MG63 (cell line): ENCODE results near the gene KIRREL1. TPM values are rescaled to one million over a fixed set of nuclear protein-coding genes. Genes with fewer than 3 reads are reported as not detected.

Experiments used
- DNase-seq: peaks from one replicate; pipeline ENCODE4 v3.0.0-alpha.2; 2020
- H3K27me3 ChIP-seq: fragments of 250-450 bp; sonication (Bioruptor Pico); 2 replicates; pipeline ENCODE4 v1.5.1; 2020; ENCODE audit warnings: mild to moderate bottlenecking, moderate library complexity
- H3K36me3 ChIP-seq: fragments of 250-450 bp; sonication (Bioruptor Pico); 2 replicates; pipeline ENCODE4 v1.5.1; 2020; ENCODE audit warnings: mild to moderate bottlenecking, moderate library complexity
- H3K4me3 ChIP-seq: fragments of 250-450 bp; sonication (Bioruptor Pico); 2 replicates; pipeline ENCODE4 v1.5.1; 2020; ENCODE audit warnings: mild to moderate bottlenecking, moderate library complexity
- H3K9me3 ChIP-seq: fragments of 250-450 bp; sonication (Bioruptor Pico); 2 replicates; pipeline ENCODE4 v1.5.1; 2020; ENCODE audit warnings: mild to moderate bottlenecking, moderate library complexity
- total RNA-seq: library from RNA; depleted of rRNA; stranded (reverse); fragments of >200 nt; shearing (Covaris generic); gene quantifications from 2 replicates; pipeline ENCODE4 v1.2.3, GENCODE V29; 2014; ENCODE audit warnings: low replicate concordance

Gene KIRREL1
- total RNA-seq, 1 experiment from 2014 or later = 26.3 TPM

GRCh38 chr1:157967205-157967604 is 26.2 kb upstream of the KIRREL1 start:
- Histone ChIP-seq H3K4me3 (no peak overlapping the region), H3K9me3 (peaks cover 4% of the 10 kb centered on the region; the same call in 1 of the 2 replicates), H3K36me3 (no peaks in the 10 kb centered on the region), H3K27me3 (peaks cover 2% of the 10 kb centered on the region; the same call in 1 of the 2 replicates)
- no peak for DNase-seq

- no peak overlapping the region for H3K4me3 ChIP-seq
- DNase-seq = peak; percentile 85
- peaks cover 2% of the 10 kb centered on the region; the same call in 1 of the 2 replicates for H3K27me3 ChIP-seq
- H3K9me3 ChIP-seq = peaks cover 5% of the 10 kb centered on the region; the same call in 1 of the 2 replicates
- H3K36me3 ChIP-seq = no peaks in the 10 kb centered on the region
Observed at GRCh38 chr1:157968508-157968907, 24.9 kb upstream of the KIRREL1 start.

- peaks cover 2% of the 10 kb centered on the region; the same call in 1 of the 2 replicates for H3K27me3 ChIP-seq
- H3K4me3 ChIP-seq = no peak overlapping the region
- H3K36me3 ChIP-seq = no peaks in the 10 kb centered on the region
- peaks cover 5% of the 10 kb centered on the region; the same call in 1 of the 2 replicates for H3K9me3 ChIP-seq
- peak; percentile 90 for DNase-seq
Observed at GRCh38 chr1:157968946-157969345, 24.5 kb upstream of the KIRREL1 start.

DNA sequence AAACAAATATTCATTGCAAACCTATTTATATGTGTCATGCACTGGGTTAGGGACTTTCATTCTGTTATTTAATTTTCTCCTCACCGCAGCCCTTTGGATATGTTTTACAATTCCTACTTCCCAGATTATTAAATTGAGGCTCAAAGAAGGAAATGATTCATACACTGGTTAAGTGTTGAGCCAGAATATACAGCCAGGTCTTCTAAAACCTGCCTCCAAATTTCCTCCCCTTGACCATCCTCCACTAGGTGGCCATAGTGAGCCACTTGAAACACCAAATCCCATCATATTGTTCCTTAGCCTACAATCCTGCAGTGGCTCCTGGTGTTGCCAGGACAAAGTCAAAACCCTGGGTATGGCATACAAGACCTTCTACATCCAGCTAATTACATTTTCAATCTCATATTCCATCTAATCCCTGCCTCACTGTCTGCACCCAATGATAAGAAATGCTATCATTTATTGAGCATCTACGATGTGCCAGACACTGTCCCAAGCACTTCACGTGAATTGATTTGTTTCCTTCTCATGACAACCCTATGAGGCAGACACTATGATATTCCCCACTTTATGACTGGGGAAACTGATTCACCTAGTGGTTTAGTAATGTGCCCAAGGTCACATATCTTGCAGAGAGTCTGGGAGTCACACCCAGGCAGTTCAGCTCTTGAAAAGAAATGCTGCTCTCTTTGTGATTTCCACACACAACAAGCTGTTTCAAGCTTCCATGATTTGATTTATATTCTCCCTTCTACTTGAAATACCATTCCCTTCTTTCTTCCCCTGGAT is 23.6 kb upstream of the KIRREL1 start:
- no peaks in the 10 kb centered on the region for H3K36me3 ChIP-seq
- no peaks in the 10 kb centered on the region for H3K27me3 ChIP-seq
- peak; percentile 66 for DNase-seq
- peaks cover 5% of the 10 kb centered on the region; the same call in 1 of the 2 replicates for H3K9me3 ChIP-seq
- H3K4me3 ChIP-seq = no peak overlapping the region

- DNase-seq = no peak
- H3K27me3 ChIP-seq = no peaks in the 10 kb centered on the region
- no peaks in the 10 kb centered on the region for H3K36me3 ChIP-seq
- peaks cover 5% of the 10 kb centered on the region; the same call in 1 of the 2 replicates for H3K9me3 ChIP-seq
- no peak overlapping the region for H3K4me3 ChIP-seq
Observed at GRCh38 chr1:157971769-157972168, 21.7 kb upstream of the KIRREL1 start.

DNA sequence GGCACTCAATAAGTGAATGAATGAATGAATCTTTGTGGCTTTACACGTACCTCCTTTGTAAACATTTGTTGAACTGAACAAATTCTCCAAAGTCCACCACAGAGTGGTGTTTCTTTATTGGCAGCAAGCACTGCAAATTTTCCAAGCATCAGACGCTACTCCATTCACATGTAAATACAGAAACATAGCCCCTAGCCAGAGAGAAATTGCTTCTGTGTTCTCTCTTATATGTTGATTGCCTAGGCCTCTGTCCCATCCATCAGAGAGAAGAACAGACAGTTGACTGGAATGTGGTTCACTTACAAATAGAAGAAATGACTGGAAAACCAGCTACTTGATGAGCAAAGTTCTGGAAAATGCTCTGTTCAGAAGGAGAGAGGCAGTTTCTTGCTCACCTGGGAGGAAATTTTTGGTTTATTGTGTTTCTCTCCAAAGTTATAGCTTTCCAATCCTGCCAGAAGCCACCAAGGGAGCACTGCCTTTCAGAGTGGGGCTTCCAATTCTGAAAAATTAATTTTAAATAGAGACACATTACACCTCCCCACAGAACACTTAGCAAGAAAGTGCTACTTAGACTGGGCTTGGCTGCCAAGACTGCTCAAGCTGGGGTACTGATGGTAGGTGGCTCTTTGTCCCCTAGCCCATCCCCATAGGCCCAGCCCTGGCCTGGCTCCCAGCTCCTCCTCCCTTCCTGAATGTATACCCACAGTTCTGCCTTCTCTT is 18.1 kb upstream of the KIRREL1 start:
- H3K4me3 ChIP-seq = no peak overlapping the region
- no peaks in the 10 kb centered on the region for H3K27me3 ChIP-seq
- DNase-seq = no peak
- H3K36me3 ChIP-seq = no peaks in the 10 kb centered on the region
- H3K9me3 ChIP-seq = peaks cover 5% of the 10 kb centered on the region; the same call in 1 of the 2 replicates

- DNase-seq = no peak
- H3K9me3 ChIP-seq = peaks cover 3% of the 10 kb centered on the region; the same call in 1 of the 2 replicates
- peaks cover 3% of the 10 kb centered on the region; the same call in 1 of the 2 replicates for H3K27me3 ChIP-seq
Observed at GRCh38 chr1:157976888-157977287, 16.6 kb upstream of the KIRREL1 start.

DNA sequence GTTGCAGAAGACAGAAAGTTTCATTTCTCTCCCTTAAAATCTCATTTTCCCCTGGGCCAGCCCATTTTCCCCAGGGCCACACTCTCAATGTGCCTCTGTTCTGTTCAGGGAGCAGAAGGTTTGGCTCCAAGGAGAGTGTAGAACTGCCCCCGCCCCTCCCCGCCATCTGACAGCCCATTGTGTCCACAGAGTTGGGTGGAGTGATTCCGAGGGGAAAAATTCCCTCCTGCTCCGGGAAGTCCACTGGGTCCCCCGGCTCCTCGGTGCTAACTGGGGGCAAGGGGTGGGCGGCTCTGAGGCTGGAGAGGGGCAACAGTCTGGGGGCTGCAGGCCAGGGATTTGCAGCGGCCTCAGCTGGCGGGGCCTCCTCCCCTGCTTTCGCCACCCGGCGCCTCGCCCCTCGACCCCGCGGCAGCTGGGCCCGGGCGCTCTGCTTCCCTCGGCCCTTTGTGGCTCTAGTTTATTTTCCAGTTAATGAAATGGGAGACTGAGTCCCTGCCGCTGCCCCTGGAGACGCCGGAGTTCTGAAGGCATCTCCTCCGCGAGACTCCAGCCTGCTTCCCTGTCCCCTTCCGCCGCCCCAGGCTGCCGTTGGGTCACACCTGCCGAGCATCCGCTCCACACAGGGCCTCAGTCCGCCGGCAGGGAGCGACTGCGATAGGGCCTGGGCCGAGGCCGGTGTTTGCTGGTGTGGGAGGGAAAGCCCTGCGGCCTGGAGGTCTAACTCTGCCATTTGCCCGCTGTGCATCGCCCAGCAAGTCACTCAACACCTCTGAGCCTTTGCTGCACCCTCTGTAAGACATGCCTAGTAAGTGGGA is 14.7 kb upstream of the KIRREL1 start:
- peaks cover 3% of the 10 kb centered on the region; the same call in 1 of the 2 replicates for H3K27me3 ChIP-seq

More at GRCh38 chr1:157976888-157977287, 16.6 kb upstream of the KIRREL1 start:
- Histone ChIP-seq H3K4me3 (no peak overlapping the region), H3K36me3 (no peaks in the 10 kb centered on the region)

DNA sequence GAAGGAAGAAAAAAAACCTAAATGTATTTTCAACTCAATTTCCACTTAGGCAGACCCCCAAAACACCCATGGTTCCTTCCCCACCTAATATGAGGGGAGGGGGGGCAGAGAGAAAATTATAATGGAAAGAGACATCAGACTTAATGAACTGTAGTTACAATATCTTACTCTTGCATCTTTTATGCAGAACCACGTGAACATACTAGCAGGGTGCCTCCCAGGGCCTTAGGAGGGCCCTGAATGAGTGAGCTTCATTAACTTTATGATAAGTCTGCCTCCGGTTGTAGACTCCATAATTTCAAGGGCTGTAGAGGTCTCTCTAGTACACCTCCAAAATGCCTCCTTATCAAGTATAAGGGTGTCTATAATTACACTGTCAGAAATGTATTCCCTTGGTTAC is 11.3 kb upstream of the KIRREL1 start:
- Histone ChIP-seq H3K4me3 (no peak overlapping the region), H3K36me3 (no peaks in the 10 kb centered on the region), H3K9me3 (no peaks in the 10 kb centered on the region), H3K27me3 (peaks cover 3% of the 10 kb centered on the region; the same call in 1 of the 2 replicates)
- no peak for DNase-seq

More for the DNA sequence above, 14.7 kb upstream of the KIRREL1 start:
- Histone ChIP-seq H3K36me3 (no peaks in the 10 kb centered on the region), H3K9me3 (no peaks in the 10 kb centered on the region), H3K4me3 (no peak overlapping the region)
- no peak for DNase-seq

- no peaks in the 10 kb centered on the region for H3K36me3 ChIP-seq
- no peak for DNase-seq
- H3K9me3 ChIP-seq = no peaks in the 10 kb centered on the region
- H3K27me3 ChIP-seq = peaks cover 5% of the 10 kb centered on the region; the same call in 1 of the 2 replicates
- H3K4me3 ChIP-seq = no peak overlapping the region
Observed at GRCh38 chr1:157983787-157984186, 9.7 kb upstream of the KIRREL1 start.

DNA sequence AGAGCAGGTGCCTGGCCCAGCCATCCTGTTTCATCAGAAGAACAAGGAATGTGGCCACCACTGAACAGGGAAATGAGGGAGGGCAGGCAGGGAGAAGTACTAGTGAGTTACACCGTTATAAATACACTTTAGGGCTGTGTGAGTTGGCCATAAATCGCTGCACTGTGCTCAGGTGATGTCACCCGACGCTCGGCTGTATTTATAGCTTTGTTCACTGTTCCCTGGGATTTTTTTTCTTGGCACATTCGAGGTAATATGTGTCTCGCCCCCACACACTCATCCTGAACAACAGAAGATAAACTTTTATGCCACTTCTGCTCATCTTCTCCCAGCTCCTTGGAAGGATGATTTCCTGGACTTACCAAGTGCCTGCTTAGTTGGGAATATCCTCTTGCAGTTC is 9.0 kb upstream of the KIRREL1 start:
- no peak overlapping the region for H3K4me3 ChIP-seq
- no peaks in the 10 kb centered on the region for H3K36me3 ChIP-seq
- H3K9me3 ChIP-seq = no peaks in the 10 kb centered on the region
- peaks cover 5% of the 10 kb centered on the region; the same call in 1 of the 2 replicates for H3K27me3 ChIP-seq
- no peak for DNase-seq

DNA sequence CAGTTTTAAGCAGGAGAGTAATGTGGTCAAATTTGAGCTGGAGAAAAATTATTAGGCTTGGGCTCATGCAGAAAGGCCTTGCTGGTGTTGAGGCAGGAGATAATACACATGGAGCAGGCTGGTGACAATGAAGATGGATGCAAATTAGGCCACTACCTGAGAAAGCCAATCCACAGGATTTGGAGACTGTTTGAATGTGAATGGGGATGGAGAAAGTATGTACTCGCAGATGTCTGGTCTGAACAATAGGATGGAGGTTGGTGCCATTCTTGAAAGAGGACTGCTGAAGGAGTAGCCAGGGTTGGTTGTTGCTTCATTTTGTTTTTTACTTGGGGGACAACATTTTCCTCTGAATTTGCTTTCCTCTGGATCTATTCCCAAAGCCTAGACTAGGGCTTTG is 8.0 kb upstream of the KIRREL1 start:
- H3K9me3 ChIP-seq = no peaks in the 10 kb centered on the region
- DNase-seq = no peak
- H3K4me3 ChIP-seq = no peak overlapping the region
- H3K36me3 ChIP-seq = no peaks in the 10 kb centered on the region
- peaks cover 5% of the 10 kb centered on the region; the same call in 1 of the 2 replicates for H3K27me3 ChIP-seq

DNA sequence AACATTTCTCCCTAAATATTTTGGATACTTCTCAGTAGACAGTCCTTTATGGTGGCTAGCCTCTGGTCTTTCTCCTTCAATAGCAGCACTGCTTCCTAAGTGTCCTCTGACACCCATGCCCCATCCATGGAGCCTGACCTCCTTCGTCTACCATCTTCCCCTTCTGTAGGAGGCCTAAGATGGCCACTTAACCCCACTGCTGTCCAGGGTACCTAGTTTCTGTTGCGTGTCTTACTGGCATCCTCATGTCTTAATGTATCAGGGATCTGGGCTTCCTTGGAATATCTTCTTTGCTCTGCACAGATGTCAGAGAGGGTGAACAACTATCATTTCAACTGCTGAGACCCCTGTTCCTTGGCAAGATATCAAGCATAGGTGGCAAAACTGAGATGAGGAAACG is 5.4 kb upstream of the KIRREL1 start:
- Histone ChIP-seq H3K36me3 (no peaks in the 10 kb centered on the region), H3K9me3 (no peaks in the 10 kb centered on the region), H3K27me3 (peaks cover 2% of the 10 kb centered on the region; the same call in 1 of the 2 replicates), H3K4me3 (no peak overlapping the region)
- no peak for DNase-seq

- no peaks in the 10 kb centered on the region for H3K9me3 ChIP-seq
- H3K27me3 ChIP-seq = peaks cover 2% of the 10 kb centered on the region; the same call in 1 of the 2 replicates
- peak; percentile 62 for DNase-seq
- no peak overlapping the region for H3K4me3 ChIP-seq
- H3K36me3 ChIP-seq = peaks cover 15% of the 10 kb centered on the region
Observed at GRCh38 chr1:157992031-157992832, 1.2 kb upstream of the KIRREL1 start.

- no peaks in the 10 kb centered on the region for H3K9me3 ChIP-seq
- H3K4me3 ChIP-seq = peak overlapping the region; percentile 83
Observed at GRCh38 chr1:157992833-157993146, 655 bp upstream of the KIRREL1 start.

More at GRCh38 chr1:157992833-157993146, 655 bp upstream of the KIRREL1 start:
- H3K36me3 ChIP-seq = peaks cover 18% of the 10 kb centered on the region
- H3K27me3 ChIP-seq = peaks cover 2% of the 10 kb centered on the region; the same call in 1 of the 2 replicates
- DNase-seq = no peak
